ENCODE results near the gene BCL2L12.

- TF ChIP-seq POLR2A (IDR thresholded peaks at IDR 0.05) = no peak
- TF ChIP-seq CTCF (IDR thresholded peaks at IDR 0.05) = no peak
- TF ChIP-seq EP300 (IDR thresholded peaks at IDR 0.05) = no peak
These were observed 20.2 kb downstream of the BCL2L12 start for GRCh38 chr19:49685845-49686332.
